ENCODE measurements around the gene CCDC85B.

CCDC85B gene

DNA sequence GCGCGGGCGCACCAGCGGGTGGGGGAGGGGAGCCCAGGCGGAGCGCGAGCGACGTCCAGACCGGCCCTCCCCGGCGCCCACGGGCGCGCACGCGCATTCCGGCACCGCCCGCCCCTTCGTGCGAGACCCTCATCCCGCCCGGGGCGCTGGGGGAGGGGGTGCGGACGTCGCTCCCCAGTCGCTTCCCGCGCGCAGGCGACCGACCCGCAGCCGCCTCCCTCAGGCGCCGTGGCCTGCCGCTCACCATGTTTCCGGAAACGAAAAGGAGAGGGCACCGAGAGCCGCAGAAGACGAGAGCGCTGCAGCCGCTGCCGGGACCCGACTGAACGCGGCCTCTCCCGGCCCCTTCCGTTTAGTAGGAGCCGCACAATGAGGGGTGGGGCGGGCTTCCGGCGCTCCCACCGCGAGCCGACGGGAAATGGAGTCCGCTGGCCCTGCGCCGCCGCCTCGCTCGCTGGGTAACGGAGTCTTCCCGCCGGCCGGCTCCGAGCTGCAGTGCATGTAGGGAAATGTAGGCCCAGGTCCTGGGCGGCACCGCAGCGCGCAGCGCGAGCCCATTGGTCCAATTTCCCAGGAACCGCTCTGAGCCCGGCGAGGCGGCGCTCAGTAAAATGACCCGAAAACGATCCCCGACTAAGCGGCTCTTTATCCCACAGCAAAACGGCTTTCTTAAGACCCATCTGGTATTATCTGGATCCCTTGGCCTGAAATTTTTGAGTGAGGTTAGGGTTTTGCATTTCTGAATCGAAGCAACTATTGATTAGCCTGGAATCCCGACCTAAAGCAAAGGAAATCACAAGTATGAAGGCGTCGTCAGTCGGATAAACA is 32.4 kb upstream of the CCDC85B start, which contains the start of gene CFL1:
TSS of gene CFL1 (minus strand) at position 328 of the 828 bp plus-strand sequence. CDS start at position 247, 81 bp downstream.
- DNase-seq (ENCODE audit: low read depth in 2 of 2), result peak; percentile 96

DNA sequence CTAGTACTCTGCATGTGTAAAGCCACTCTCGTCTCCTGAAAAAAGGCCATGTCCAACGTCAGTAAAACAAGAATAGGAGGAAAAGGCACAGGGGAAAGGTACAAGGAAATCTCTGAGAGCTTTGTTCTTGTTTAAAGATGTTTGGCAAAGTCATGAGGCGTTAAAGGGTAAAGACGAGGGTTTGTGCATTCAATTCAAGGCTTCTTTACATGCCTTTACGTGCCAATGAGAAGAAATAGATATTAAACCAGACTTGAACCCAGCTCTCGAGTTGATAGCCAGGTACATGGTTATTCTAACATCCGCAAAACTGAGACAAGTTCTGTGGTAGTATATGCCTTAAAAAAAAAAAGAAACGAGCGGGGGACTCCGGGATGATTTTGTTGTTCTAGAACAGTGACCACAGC is 31.8 kb upstream of the CCDC85B start:
- DNase-seq (ENCODE audit: low read depth in 2 of 2), result no peak

DNA sequence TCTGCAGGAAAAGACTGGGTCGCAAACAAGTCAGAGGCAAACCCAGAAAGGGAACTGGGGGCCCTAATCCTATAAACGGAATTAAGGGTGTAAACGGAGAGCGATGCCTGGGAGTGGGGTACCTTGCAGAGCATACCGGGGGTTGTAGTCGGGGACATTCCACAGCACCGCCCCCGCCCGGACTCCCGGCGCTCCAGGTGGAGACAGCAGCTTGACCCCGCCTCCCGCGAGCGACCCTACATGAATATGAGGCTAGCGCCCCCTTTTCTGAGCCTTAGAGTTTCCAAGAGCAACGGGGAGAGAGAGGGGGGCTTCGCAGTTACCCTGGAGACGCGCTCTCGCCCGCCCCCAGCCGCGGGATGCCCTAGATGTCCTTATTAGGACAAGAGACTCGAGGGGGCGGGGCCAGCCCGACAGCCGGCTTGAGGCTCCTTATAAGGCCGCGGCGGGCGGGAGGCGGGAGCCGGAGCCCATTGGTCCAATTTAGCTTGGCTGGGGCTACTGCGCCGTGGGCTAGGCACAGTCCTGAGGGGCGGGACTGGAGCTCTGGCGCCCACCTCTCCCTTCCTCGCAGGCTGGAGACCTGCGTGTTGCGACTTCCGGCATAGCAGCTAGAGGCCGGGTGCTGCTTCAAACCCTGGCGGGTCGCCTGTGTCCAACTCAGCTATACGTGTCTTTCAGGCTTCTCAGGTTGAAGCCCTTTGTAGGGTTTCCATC is 31.2 kb upstream of the CCDC85B start:
- DNase-seq (ENCODE audit: low read depth in 2 of 2), result peak; percentile 99

DNA sequence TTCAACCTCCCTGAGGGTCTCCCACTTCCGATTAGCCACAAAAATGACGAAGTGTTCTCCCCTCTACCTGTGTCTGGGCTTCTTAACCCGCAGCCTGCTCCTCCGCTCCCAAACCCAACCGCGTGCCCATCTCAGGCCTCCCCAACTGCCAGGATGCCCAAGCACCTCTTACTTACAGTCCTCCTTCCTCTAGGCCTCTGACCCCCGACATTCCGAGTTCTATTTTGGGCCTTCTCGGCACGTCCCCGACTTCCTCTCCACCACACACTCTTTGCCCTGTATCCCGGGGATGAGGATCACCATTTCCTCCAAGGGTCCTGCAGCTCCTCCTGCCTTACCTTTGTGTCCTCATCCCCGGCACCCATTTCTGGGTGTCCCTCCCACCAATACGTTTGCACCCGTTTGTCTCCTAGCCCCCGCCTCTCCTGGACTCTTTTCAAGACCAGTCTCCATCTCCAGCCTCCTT is 30.6 kb upstream of the CCDC85B start:
- DNase-seq (ENCODE audit: low read depth in 2 of 2), result no peak

DNA sequence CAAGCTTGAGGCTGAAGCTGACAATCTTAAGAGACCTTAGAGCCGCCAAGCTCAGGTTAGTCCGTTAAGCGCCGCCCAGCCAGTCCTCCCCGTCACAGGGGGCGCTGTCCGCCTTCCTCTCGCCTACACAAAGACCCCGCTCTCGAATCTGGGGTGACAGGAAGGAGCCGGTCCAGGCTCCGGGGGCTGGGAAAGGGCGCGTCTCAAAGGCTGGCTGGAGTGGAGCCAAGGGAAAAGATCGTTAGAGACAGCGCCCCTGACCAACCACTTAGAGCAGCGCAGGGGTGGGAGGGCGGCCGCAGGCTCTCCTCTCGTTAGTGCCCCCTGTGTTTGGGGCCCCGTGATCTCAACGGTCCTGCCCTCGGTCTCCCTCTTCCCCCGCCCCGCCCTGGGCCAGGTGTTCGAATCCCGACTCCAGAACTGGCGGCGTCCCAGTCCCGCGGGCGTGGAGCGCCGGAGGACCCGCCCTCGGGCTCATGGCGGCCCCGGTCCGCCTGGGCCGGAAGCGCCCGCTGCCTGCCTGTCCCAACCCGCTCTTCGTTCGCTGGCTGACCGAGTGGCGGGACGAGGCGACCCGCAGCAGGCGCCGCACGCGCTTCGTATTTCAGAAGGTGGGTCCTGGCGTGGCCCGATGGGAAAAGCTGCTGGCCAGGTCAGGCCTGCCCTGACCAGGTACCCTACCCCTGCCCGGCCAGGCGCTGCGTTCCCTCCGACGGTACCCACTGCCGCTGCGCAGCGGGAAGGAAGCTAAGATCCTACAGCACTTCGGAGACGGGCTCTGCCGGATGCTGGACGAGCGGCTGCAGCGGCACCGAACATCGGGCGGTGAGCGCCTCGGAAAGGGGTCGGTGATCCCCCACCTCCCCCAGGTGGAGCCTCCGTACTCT is 30.0 kb upstream of the CCDC85B start, which contains the start of gene MUS81:
TSS of gene MUS81 (plus strand) at position 156 of the 887 bp plus-strand sequence. CDS start at position 477, 321 bp downstream.
- DNase-seq (ENCODE audit: low read depth in 2 of 2), result peak; percentile 97 to 98

DNA sequence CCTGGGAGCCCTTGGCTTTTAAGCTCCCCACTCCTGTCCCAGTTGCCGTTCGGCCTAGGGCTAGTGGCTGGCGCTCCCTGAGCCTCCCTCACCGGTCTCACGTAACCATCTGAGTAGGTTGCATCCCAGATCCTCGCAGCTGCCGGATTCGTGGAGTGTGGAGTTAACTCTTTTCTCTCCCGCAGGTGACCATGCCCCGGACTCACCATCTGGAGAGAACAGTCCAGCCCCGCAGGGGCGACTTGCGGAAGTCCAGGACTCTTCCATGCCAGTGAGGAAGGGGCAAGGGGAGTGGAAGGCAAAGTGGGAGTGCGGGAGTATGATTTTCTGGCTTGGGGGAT is 29.3 kb upstream of the CCDC85B start:
- DNase-seq (ENCODE audit: low read depth in 2 of 2), result no peak

DNA sequence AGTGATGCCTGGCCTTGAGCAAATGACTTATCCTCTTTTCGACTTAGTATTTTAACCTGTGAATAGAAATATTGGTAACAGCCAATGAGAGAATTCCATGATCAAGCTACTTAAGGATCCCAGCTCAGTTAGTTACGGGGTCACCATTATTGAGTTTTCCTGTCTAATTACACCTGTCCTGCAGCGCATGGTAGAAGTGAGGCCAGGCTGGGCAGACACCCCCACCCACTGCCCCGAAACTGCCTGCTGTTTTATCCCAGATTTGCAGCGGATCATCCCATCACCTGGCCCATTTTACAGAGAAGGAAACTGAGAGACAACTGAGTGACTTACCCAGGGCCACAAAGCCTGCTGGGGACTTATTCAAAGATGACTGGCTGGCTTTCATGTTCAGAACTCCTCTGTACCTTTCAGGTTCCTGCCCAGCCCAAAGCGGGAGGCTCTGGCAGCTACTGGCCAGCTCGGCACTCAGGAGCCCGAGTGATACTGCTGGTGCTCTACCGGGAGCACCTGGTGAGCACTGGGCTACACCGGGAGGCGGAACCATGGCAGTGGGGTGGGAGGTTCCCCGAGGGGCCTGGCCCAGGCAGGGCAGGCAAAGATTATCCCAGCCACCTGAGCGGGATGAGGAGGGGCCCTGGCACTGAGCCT is 28.8 kb upstream of the CCDC85B start:
- DNase-seq (ENCODE audit: low read depth in 2 of 2), result no peak

DNA sequence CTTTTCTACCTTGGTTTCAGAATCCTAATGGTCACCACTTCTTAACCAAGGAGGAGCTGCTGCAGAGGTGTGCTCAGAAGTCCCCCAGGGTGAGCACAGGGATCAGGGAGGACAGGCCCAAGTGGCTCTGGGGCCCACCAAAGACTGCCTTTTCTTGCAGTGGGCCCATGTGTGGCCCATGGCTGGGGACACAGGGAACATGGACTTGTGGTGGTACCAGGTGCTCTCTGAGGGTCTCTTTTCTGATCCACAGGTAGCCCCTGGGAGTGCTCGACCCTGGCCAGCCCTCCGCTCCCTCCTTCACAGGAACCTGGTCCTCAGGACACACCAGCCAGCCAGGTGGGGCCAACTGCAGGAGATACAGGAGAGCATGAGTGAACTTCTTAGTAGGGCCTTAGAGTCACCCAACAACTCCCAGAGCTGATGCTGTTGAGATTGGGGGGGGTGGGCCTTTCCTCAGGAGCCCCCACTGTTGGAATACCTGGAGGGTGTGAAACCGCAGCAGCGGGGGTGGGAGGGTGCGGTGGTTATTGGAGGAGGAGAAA is 28.2 kb upstream of the CCDC85B start:
- DNase-seq (ENCODE audit: low read depth in 2 of 2), result no peak

DNA sequence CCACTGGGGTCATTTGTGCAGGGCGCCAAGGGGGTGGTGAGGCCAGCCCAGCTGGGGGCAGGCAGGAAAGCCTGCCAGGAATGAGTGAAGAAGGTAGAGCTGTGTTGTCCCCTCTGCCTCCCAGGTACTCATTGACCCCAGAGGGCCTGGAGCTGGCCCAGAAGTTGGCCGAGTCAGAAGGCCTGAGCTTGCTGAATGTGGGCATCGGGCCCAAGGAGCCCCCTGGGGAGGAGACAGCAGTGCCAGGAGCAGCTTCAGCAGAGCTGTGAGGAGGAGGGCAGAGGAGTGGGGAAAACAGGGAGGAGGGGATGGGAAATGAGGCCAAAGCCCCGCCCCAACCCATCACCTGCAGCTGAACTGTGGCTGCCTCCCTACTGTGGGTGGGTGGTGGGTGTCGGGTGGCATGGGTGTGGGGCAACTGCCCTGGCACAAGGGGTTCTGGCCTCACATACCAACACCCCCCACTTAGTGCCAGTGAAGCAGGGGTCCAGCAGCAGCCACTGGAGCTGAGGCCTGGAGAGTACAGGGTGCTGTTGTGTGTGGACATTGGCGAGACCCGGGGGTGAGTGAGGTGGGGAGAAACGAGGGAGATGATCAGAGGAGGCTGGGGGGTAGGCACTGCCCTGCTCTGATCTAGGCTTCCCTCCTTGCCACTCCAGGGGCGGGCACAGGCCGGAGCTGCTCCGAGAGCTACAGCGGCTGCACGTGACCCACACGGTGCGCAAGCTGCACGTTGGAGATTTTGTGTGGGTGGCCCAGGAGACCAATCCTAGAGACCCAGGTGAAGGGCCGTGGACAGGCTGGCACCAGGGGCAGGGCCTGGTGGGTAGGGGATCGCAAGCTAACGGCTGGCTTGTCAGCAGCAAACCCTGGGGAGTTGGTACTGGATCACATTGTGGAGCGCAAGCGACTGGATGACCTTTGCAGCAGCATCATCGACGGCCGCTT is 27.3 kb upstream of the CCDC85B start:
- no peak for DNase-seq (ENCODE audit: low read depth in 2 of 2)

DNA sequence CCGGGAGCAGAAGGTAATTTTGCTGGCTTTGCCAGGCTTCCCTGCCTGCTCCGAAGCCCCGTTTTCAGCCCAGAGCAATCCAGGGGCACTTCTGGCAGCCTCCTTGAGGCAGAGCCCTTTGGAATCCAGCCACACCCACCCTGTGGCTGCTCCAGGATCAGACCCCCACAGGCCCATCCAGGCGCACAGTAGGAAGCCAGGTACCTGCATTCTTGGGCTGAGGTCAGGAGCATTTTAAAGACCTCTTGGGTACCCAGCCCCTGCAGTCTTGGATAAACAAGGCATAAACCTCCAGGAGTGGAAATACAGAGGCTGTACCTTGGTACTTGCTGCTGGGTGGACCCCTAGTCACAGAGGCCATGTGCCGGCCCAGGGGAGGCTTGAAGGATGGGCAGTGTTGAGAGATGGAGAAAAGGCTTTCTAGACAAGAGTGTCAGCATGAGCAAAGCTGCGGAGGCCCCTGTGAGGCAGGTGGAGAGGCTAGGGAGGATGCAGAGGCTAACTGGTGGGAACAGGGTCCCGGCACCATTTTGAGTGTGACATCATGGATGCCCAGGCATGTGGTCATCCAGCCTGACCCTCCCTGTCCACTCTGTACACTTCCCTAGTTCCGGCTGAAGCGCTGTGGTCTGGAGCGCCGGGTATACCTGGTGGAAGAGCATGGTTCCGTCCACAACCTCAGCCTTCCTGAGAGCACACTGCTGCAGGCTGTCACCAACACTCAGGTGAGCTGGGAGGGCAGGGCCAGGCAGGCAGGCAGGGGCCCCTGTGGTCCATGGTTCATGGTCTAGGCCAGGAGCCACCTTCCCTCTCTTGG is 26.4 kb upstream of the CCDC85B start:
- DNase-seq (ENCODE audit: low read depth in 2 of 2), result no peak

DNA sequence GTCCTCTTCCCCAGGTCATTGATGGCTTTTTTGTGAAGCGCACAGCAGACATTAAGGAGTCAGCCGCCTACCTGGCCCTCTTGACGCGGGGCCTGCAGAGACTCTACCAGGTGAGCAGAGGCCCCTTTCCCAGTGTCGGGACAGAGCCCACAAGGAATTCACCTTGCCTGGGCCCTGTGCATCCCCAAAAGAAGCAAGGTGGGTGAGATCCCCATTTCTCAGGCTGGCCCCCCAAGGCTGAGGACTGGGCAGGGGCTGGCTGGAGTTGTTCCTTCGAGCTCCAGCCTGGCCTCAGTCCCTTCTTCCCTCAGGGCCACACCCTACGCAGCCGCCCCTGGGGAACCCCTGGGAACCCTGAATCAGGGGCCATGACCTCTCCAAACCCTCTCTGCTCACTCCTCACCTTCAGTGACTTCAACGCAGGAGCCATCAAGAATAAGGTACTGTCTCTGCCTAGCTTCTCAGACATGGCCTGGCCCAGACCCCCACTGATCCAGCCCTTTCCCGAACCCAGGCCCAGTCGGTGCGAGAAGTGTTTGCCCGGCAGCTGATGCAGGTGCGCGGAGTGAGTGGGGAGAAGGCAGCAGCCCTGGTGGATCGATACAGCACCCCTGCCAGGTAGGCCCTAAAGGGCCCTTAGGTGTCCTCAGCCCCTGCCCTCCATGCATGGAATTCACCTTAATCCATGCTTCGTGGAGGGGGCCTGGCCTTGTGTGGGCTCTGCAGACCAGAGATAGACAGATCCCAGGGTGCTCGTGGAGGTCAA is 25.6 kb upstream of the CCDC85B start:
- DNase-seq (ENCODE audit: low read depth in 2 of 2), result no peak

DNA sequence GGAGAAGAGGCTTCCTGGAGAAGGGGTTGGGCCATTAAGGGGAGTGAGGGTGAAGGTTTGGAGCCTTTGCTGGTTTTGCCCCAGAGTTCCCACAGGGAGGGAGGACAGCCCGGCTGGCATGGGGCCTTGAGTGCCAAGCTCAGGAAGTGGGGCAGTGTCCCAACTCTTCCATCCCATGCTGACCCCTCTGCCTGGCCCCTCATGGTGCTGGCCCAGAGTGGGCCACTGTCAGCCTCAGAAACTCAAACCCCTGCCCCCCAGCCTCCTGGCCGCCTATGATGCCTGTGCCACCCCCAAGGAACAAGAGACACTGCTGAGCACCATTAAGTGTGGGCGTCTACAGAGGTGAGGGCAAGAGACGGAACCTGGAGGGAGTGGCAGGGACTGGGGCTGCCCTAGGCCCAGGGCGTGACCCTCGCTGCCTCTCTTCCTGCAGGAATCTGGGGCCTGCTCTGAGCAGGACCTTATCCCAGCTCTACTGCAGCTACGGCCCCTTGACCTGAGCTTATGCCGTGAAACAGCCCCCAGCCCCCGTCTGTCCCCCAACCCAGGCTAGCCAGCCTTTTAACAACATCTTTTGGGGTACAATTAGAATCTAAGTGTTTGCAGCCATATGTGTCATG is 24.8 kb upstream of the CCDC85B start:
- no peak for DNase-seq (ENCODE audit: low read depth in 2 of 2)

DNA sequence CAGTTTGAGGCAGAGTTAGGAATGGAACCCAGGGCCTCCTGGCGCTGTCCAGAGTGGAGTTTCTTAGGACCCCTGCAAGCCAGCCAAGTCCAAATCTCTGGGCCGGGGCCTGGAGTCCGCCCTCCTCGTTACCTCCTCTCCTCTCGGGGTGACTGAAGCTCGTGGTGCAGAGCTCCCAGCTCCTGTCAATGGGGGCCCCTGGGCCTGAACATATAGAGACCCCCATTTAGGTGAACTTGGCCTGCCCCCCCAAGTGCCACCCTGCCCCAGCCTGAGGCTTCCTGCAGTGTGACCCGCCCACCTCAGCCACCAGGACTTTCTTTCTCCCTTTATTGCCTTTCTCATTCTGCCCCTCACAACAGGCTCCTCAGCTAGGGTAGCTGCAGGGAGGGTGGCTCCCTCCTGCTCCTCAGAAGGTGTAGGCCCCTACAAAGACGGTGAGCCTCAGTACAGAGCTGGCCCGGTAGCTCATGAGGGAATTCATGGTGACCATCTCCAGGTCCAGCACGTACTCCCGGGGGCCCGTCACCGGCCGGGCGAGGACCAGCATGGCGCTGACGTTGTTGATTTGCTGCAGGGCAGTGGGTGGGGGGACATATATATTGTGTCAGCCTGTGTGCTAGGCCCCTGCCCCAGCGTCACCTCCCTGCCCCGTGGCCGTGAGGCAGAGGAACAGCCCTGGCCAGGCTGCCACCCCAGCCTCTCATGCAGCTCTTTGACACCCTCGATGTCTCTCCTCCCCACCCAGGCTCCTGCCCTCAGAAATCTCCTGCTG is 23.8 kb upstream of the CCDC85B start:
- no peak for DNase-seq (ENCODE audit: low read depth in 2 of 2)

DNA sequence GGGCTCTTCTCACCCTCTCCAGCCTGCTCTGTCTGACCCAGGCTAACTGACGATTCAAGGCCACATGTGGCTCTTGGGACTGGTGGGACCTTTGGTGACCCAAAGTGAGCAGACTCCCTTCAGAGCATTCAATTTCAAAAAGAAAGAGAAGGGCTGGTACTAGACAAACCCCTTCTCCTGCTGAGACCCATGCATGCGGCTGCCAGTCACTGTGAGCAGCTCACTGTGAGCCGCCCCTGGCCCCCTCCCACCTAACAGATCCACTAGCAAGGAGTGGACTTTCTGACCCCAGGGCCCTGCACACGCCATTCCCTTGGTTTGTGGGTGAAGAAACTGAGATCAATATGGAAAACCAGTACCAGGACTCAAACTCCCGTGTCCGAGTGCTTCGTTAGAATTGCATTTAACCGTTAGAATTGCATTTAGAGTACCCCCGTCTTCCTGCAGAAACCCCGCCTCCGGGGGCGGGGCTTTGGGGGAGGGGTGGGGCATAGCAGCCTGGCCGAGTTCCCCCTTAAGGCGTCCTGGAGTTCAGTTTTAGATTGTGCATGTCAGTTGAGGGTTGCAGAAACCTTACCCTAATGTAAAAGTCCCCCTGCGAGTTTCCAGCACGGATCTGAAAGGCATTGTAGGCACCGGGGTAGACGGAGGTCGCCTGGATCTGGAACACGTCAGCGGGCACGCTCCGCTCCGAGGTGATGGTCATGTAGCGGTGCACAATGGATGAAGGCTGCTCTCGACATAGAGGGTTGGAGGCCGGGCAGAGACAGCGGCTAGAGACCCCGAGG is 23.0 kb upstream of the CCDC85B start:
- DNase-seq (ENCODE audit: low read depth in 2 of 2), result no peak

DNA sequence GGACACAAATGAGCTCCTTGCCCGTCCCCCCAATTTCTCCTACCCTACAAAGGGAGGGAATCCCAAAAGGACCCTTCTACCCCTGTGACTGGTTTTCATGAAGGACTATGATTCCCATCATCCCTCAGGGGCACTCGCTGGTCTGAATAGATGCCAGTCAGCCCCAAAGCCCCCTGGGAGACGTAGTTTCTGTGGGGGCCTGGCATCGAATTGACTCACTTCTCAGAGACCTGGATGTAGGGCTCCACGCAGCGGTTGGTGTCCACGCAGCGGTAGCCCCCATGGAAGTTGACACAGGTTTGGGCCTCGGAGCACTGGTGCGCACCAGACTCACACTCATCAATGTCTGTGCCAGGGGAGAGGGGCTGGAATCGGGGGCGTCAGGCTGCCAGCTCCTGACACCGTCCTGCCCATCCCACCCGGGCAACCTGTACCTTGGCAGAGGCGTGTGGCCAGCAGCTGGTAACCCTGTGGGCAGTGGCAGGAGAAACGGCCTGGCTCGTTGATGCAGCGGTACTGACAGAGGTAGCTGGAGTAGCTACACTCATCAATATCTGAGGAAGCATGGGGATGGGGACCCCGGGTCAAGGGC is 22.3 kb upstream of the CCDC85B start:
- DNase-seq (ENCODE audit: low read depth in 2 of 2), result no peak

DNA sequence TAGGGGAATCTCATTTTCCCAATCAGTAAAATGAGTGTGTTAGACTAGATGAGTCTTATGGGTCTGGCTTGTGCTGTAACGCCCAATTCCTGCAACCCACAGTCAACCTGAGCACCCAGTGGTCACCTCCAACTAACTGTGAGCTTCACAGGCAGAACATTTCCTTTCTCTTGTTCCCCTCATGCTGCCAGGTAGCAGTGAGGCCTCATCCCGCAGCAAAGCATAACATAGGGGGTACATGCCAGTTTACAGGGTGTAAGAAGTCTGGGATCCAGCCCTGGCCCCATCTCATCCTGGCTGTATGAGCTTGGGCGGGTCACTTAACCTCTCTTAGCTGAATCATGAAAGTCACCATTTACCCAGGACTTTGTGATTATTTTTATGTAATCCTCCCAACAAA is 21.6 kb upstream of the CCDC85B start:
- no peak for DNase-seq (ENCODE audit: low read depth in 2 of 2)

Data from fibroblast of skin of left quadriceps (primary cell).